Stimulated activated CD4-positive, alpha-beta T cell treated with anti-CD3 and anti-CD28 coated beads, Interleukin-1b, Interleukin-23, amount 100 ng/mL, for 1 hour (primary cell): Measurements from ENCODE around the gene ITIH4.
A peak's percentile ranks its signal among the peaks of the same experiment; 100 is the strongest.
"Not testable (repeated sequence)": the region's sequence is repeated elsewhere in the genome, so short reads cannot be mapped to it uniquely, and the experiment has no call there.

ENCODE experiments used
- DNase-seq, 2 donors: peaks; one replicate each; pipeline ENCODE4 v3.0.0-alpha.2; 2020; ENCODE audit warnings: low read depth in 2 of 2

The ITIH4 gene

GRCh38 chr3:52784021-52784621, 46.4 kb downstream of the ITIH4 start:
- no peak for DNase-seq

- no peak for DNase-seq
Observed at GRCh38 chr3:52783211-52783555, 47.3 kb downstream of the ITIH4 start.

GRCh38 chr3:52782412-52783210, 47.9 kb downstream of the ITIH4 start:
- no peak for DNase-seq

GRCh38 chr3:52781741-52782140, 48.7 kb downstream of the ITIH4 start:
- no peak for DNase-seq

GRCh38 chr3:52779837-52780585, 50.5 kb downstream of the ITIH4 start:
- no peak for DNase-seq

GRCh38 chr3:52779011-52779836, 51.2 kb downstream of the ITIH4 start:
- no peak for DNase-seq

GRCh38 chr3:52777959-52778805, 52.3 kb downstream of the ITIH4 start:
- no peak for DNase-seq

- DNase-seq: no peak
Observed at GRCh38 chr3:52777127-52777958, 53.1 kb downstream of the ITIH4 start, which contains the start of gene ITIH1. ITIH1 (plus strand) TSS chr3:52777599; CDS start chr3:52777616, 17 bp downstream.

- DNase-seq: not testable (repeated sequence)
Observed at GRCh38 chr3:52776486-52776885, 54.0 kb downstream of the ITIH4 start.

GRCh38 chr3:52775877-52776276, 54.6 kb downstream of the ITIH4 start:
- DNase-seq: no peak

GRCh38 chr3:52774901-52775864, 55.3 kb downstream of the ITIH4 start:
- DNase-seq: no peak

GRCh38 chr3:52774066-52774713, 56.3 kb downstream of the ITIH4 start:
- DNase-seq: no peak

GRCh38 chr3:52773361-52774065, 57.0 kb downstream of the ITIH4 start:
- DNase-seq: no peak

- no peak for DNase-seq
Observed at GRCh38 chr3:52771702-52772101, 58.8 kb downstream of the ITIH4 start.

- no peak for DNase-seq
Observed at GRCh38 chr3:52771334-52771681, 59.2 kb downstream of the ITIH4 start.

- peak; percentile 58 to 69 for DNase-seq
Observed at GRCh38 chr3:52770496-52771333, 59.8 kb downstream of the ITIH4 start, which contains the start of gene NEK4. NEK4 (minus strand) TSS chr3:52770940; CDS start chr3:52770746, 194 bp downstream.
